ENCODE measurements around the gene CORIN.
"Not testable (repeated sequence)": the region's sequence is repeated elsewhere in the genome, so short reads cannot be mapped to it uniquely, and the experiment has no call there.

Gene CORIN

DNA sequence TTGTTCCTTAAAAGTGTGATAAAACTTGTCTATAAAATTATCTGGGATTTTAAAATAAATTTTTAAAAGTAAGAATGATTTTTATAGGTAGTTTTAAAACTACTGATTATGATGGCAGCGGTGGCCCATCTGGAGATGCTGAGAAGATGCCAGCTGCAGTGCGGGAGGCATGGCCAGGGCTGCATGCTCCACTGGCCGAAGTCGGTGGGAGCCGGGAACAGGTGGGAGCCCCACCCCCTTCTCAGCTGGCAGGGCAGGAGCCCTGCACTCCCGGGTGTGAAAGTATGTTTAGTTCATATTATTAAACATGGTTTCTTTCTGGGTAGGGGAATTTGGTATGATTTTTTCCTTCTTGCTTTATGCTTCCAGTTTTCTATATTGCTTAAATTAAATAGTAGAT lies 63.8 kb downstream of the CORIN start:
- Histone ChIP-seq H3K27ac (ENCODE audit: low read length) (no peak overlapping the region), H3K9me3 (ENCODE audit: control insufficient read depth in 2 of 2, low read length in 2 of 2) (no peaks in the 10 kb centered on the region), H3K9ac (ENCODE audit: low read length in 2 of 2) (no peak overlapping the region), H3K36me3 (ENCODE audit: control insufficient read depth in 2 of 2, insufficient read depth in 2 of 2, low read length in 2 of 2) (no peaks in the 10 kb centered on the region), H3K4me3 (ENCODE audit: low read length in 2 of 2) (no peak overlapping the region), H3K4me1 (ENCODE audit: control insufficient read depth, insufficient read depth, low read length) (no peaks in the 10 kb centered on the region), H3K27me3 (ENCODE audit: control insufficient read depth in 1 of 2, insufficient read depth in 2 of 2, low read length in 2 of 2) (no peaks in the 10 kb centered on the region)

DNA sequence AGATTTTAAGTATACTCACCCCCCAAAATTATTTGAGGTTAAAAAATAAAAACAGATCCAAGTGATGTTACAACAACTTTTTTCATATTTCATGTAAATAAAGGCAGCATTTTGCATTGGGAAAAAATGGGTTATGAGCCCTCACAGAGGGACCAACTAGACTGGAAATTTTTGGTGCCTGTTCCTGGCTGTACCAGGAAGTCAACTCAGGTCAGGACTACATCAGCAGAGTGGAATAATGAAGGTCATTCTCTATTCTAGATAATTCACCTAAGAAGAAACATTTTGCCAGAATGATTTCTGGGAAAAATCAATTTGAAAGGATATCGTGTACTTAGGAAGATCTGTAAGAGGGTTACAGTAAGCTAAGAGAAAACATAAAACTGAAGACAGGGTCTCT lies 66.8 kb downstream of the CORIN start:
- no peaks in the 10 kb centered on the region for H3K27me3 ChIP-seq (ENCODE audit: control insufficient read depth in 1 of 2, insufficient read depth in 2 of 2, low read length in 2 of 2)
- no peak overlapping the region for H3K27ac ChIP-seq (ENCODE audit: low read length)
- H3K9ac ChIP-seq (ENCODE audit: low read length in 2 of 2), result no peak overlapping the region
- no peaks in the 10 kb centered on the region for H3K36me3 ChIP-seq (ENCODE audit: control insufficient read depth in 2 of 2, insufficient read depth in 2 of 2, low read length in 2 of 2)
- no peaks in the 10 kb centered on the region for H3K4me1 ChIP-seq (ENCODE audit: control insufficient read depth, insufficient read depth, low read length)
- no peak overlapping the region for H3K4me3 ChIP-seq (ENCODE audit: low read length in 2 of 2)
- no peaks in the 10 kb centered on the region for H3K9me3 ChIP-seq (ENCODE audit: control insufficient read depth in 2 of 2, low read length in 2 of 2)

DNA sequence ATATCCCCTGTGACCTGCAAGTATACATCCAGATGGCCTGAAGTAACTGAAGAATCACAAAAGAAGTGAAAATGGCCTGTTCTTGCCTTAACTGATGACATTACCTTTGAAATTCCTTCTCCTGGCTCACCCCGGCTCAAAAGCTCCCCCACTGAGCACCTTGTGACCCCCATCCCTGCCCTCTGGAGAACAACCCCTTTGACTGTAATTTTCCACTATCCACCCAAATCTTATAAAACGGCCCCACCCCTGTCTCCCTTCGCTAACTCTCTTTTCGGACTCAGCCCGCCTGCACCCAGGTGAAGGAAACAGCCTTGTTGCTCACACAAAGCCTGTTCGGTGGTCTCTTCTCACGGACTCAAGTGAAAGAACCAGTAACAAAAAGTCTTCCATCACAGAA lies 69.9 kb downstream of the CORIN start:
- not testable (repeated sequence) for H3K4me1 ChIP-seq (ENCODE audit: control insufficient read depth, insufficient read depth, low read length); H3K27me3 ChIP-seq (ENCODE audit: control insufficient read depth in 1 of 2, insufficient read depth in 2 of 2, low read length in 2 of 2); H3K9me3 ChIP-seq (ENCODE audit: control insufficient read depth in 2 of 2, low read length in 2 of 2); H3K4me3 ChIP-seq (ENCODE audit: low read length in 2 of 2); H3K27ac ChIP-seq (ENCODE audit: low read length); H3K36me3 ChIP-seq (ENCODE audit: control insufficient read depth in 2 of 2, insufficient read depth in 2 of 2, low read length in 2 of 2); H3K9ac ChIP-seq (ENCODE audit: low read length in 2 of 2)

- Histone ChIP-seq H3K4me3 (ENCODE audit: low read length in 2 of 2) (no peak overlapping the region), H3K9ac (ENCODE audit: low read length in 2 of 2) (no peak overlapping the region), H3K4me1 (ENCODE audit: control insufficient read depth, insufficient read depth, low read length) (no peaks in the 10 kb centered on the region), H3K27ac (ENCODE audit: low read length) (no peak overlapping the region), H3K9me3 (ENCODE audit: control insufficient read depth in 2 of 2, low read length in 2 of 2) (no peaks in the 10 kb centered on the region), H3K36me3 (ENCODE audit: control insufficient read depth in 2 of 2, insufficient read depth in 2 of 2, low read length in 2 of 2) (no peaks in the 10 kb centered on the region), H3K27me3 (ENCODE audit: control insufficient read depth in 1 of 2, insufficient read depth in 2 of 2, low read length in 2 of 2) (no peaks in the 10 kb centered on the region)
Observed at GRCh38 chr4:47763279-47763678, 74.6 kb downstream of the CORIN start.

DNA sequence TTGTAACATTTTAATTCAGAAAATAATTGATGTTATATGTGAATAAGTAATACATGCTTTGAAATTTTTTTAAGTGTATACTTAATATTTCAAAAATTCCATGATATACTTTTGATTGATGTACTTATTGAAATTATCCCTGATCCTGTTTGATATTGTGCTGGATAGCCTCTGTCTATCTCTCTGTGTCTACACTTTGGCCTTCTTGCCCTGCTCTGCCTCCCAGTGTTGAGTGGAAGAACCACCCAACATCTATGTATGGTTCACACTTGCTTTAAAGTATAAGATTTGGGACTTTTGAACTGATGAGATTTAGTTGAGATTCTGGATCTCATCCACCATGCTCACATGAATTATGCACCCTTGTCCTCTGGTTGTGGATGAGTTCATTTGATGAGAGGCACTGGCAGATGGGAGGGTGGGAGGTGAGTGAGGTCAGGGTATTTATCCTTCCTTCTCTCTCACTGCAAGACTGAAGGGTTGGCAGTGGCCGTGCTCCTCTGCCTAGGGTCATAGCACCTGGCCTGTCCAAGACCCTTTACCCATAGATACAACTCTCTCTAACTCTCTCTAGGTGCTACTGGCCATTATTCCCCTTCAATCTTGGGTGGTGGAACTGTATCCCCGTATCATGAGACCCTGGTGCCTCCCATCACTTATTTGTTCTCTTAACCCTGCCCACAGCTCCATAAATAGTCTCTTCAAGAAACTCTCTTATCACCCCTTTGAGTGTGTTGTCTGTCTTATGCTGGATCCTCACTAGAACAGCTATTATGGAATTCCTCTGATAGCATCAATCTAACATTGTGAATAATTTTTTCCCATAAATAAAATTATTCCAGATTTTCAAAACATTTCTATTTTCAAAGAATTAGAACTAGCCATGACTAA lies 75.2 kb downstream of the CORIN start:
- H3K4me3 ChIP-seq (ENCODE audit: low read length in 2 of 2), result no peak overlapping the region
- no peak overlapping the region for H3K27ac ChIP-seq (ENCODE audit: low read length)
- no peaks in the 10 kb centered on the region for H3K4me1 ChIP-seq (ENCODE audit: control insufficient read depth, insufficient read depth, low read length)
- no peaks in the 10 kb centered on the region for H3K27me3 ChIP-seq (ENCODE audit: control insufficient read depth in 1 of 2, insufficient read depth in 2 of 2, low read length in 2 of 2)
- H3K9me3 ChIP-seq (ENCODE audit: control insufficient read depth in 2 of 2, low read length in 2 of 2), result no peaks in the 10 kb centered on the region
- H3K36me3 ChIP-seq (ENCODE audit: control insufficient read depth in 2 of 2, insufficient read depth in 2 of 2, low read length in 2 of 2), result no peaks in the 10 kb centered on the region
- H3K9ac ChIP-seq (ENCODE audit: low read length in 2 of 2), result no peak overlapping the region

- H3K27ac ChIP-seq (ENCODE audit: low read length); H3K4me1 ChIP-seq (ENCODE audit: control insufficient read depth, insufficient read depth, low read length); H3K9ac ChIP-seq (ENCODE audit: low read length in 2 of 2); H3K36me3 ChIP-seq (ENCODE audit: control insufficient read depth in 2 of 2, insufficient read depth in 2 of 2, low read length in 2 of 2); H3K27me3 ChIP-seq (ENCODE audit: control insufficient read depth in 1 of 2, insufficient read depth in 2 of 2, low read length in 2 of 2); H3K4me3 ChIP-seq (ENCODE audit: low read length in 2 of 2); H3K9me3 ChIP-seq (ENCODE audit: control insufficient read depth in 2 of 2, low read length in 2 of 2): not testable (repeated sequence)
Observed at GRCh38 chr4:47753316-47753715, 84.6 kb downstream of the CORIN start.

- Histone ChIP-seq H3K4me1 (ENCODE audit: control insufficient read depth, insufficient read depth, low read length) (no peaks in the 10 kb centered on the region), H3K27me3 (ENCODE audit: control insufficient read depth in 1 of 2, insufficient read depth in 2 of 2, low read length in 2 of 2) (no peaks in the 10 kb centered on the region), H3K9ac (ENCODE audit: low read length in 2 of 2) (no peak overlapping the region), H3K36me3 (ENCODE audit: control insufficient read depth in 2 of 2, insufficient read depth in 2 of 2, low read length in 2 of 2) (no peaks in the 10 kb centered on the region), H3K4me3 (ENCODE audit: low read length in 2 of 2) (no peak overlapping the region), H3K27ac (ENCODE audit: low read length) (no peak overlapping the region), H3K9me3 (ENCODE audit: control insufficient read depth in 2 of 2, low read length in 2 of 2) (no peaks in the 10 kb centered on the region)
Observed at GRCh38 chr4:47752214-47752613, 85.7 kb downstream of the CORIN start.

DNA sequence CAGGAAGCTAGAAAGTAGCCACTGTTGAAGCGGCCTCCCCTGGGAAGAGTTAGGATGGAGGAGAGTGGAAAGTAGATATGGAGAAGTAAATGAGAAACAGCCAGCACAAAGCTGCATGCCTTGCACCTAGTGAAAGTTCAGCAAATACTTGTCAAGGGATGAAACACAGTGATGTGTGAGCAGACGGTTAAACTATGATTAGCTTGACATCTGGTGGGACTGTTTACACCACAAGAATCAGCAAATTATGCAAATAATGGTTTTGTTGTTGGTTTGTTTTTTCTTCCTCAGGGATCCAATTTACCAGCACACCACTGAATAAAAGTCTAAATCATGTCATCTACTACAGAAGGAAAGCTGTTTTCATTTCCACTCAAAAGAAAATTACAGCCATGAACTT lies 87.1 kb downstream of the CORIN start:
- Histone ChIP-seq H3K4me1 (ENCODE audit: control insufficient read depth, insufficient read depth, low read length) (no peaks in the 10 kb centered on the region), H3K27me3 (ENCODE audit: control insufficient read depth in 1 of 2, insufficient read depth in 2 of 2, low read length in 2 of 2) (no peaks in the 10 kb centered on the region), H3K9me3 (ENCODE audit: control insufficient read depth in 2 of 2, low read length in 2 of 2) (no peaks in the 10 kb centered on the region), H3K36me3 (ENCODE audit: control insufficient read depth in 2 of 2, insufficient read depth in 2 of 2, low read length in 2 of 2) (no peaks in the 10 kb centered on the region), H3K27ac (ENCODE audit: low read length) (no peak overlapping the region), H3K9ac (ENCODE audit: low read length in 2 of 2) (no peak overlapping the region), H3K4me3 (ENCODE audit: low read length in 2 of 2) (no peak overlapping the region)

- H3K9me3 ChIP-seq (ENCODE audit: control insufficient read depth in 2 of 2, low read length in 2 of 2), result no peaks in the 10 kb centered on the region
- H3K27me3 ChIP-seq (ENCODE audit: control insufficient read depth in 1 of 2, insufficient read depth in 2 of 2, low read length in 2 of 2), result no peaks in the 10 kb centered on the region
- H3K27ac ChIP-seq (ENCODE audit: low read length), result no peak overlapping the region
- no peaks in the 10 kb centered on the region for H3K4me1 ChIP-seq (ENCODE audit: control insufficient read depth, insufficient read depth, low read length)
- no peak overlapping the region for H3K9ac ChIP-seq (ENCODE audit: low read length in 2 of 2)
- no peaks in the 10 kb centered on the region for H3K36me3 ChIP-seq (ENCODE audit: control insufficient read depth in 2 of 2, insufficient read depth in 2 of 2, low read length in 2 of 2)
- H3K4me3 ChIP-seq (ENCODE audit: low read length in 2 of 2), result no peak overlapping the region
Observed at GRCh38 chr4:47749858-47750257, 88.0 kb downstream of the CORIN start.

GRCh38 chr4:47749060-47749459 lies 88.8 kb downstream of the CORIN start:
- Histone ChIP-seq H3K9me3 (ENCODE audit: control insufficient read depth in 2 of 2, low read length in 2 of 2) (no peaks in the 10 kb centered on the region), H3K4me3 (ENCODE audit: low read length in 2 of 2) (no peak overlapping the region), H3K36me3 (ENCODE audit: control insufficient read depth in 2 of 2, insufficient read depth in 2 of 2, low read length in 2 of 2) (no peaks in the 10 kb centered on the region), H3K27me3 (ENCODE audit: control insufficient read depth in 1 of 2, insufficient read depth in 2 of 2, low read length in 2 of 2) (no peaks in the 10 kb centered on the region), H3K4me1 (ENCODE audit: control insufficient read depth, insufficient read depth, low read length) (no peaks in the 10 kb centered on the region), H3K27ac (ENCODE audit: low read length) (no peak overlapping the region), H3K9ac (ENCODE audit: low read length in 2 of 2) (no peak overlapping the region)

- H3K4me1 ChIP-seq (ENCODE audit: control insufficient read depth, insufficient read depth, low read length), result no peaks in the 10 kb centered on the region
- no peak overlapping the region for H3K27ac ChIP-seq (ENCODE audit: low read length)
- no peak overlapping the region for H3K4me3 ChIP-seq (ENCODE audit: low read length in 2 of 2)
- no peaks in the 10 kb centered on the region for H3K9me3 ChIP-seq (ENCODE audit: control insufficient read depth in 2 of 2, low read length in 2 of 2)
- no peaks in the 10 kb centered on the region for H3K27me3 ChIP-seq (ENCODE audit: control insufficient read depth in 1 of 2, insufficient read depth in 2 of 2, low read length in 2 of 2)
- no peak overlapping the region for H3K9ac ChIP-seq (ENCODE audit: low read length in 2 of 2)
- H3K36me3 ChIP-seq (ENCODE audit: control insufficient read depth in 2 of 2, insufficient read depth in 2 of 2, low read length in 2 of 2), result no peaks in the 10 kb centered on the region
Observed at GRCh38 chr4:47747846-47748494, 89.9 kb downstream of the CORIN start.

Measured in stomach smooth muscle (tissue), 2 donors.